DOHH2 (cell line): ENCODE measurements around the gene BOK.

Source experiments
- H3F3A ChIP-seq: fragments of 200-600 bp; sonication (generic), shearing (Covaris generic); 2 replicates; pipeline ENCODE4 v1.6.0; 2016; ENCODE audit warnings: antibody characterized with exemption, mild to moderate bottlenecking; ENCODE audit not compliant: control insufficient read depth, insufficient read depth
- H3K27ac ChIP-seq: fragments of 200-600 bp; sonication (generic); 2 replicates; pipeline ENCODE4 v1.5.1; 2014; ENCODE audit warnings: low read depth, mild to moderate bottlenecking, low read length, moderate library complexity
- H3K27me3 ChIP-seq: fragments of 200-600 bp; sonication (generic); 2 replicates; pipeline ENCODE4 v1.6.1; 2014; ENCODE audit warnings: mild to moderate bottlenecking, low read length, mixed read lengths; ENCODE audit not compliant: control insufficient read depth
- H3K36me3 ChIP-seq: fragments of 200-600 bp; sonication (generic); 2 replicates; pipeline ENCODE4 v1.6.1; 2014; ENCODE audit warnings: mild to moderate bottlenecking, low read length, moderate library complexity, mixed read lengths; ENCODE audit not compliant: control insufficient read depth
- H3K4me1 ChIP-seq: fragments of 200-600 bp; sonication (generic); 2 replicates; pipeline ENCODE4 v1.6.1; 2014; ENCODE audit warnings: mild to moderate bottlenecking, low read length, mixed read lengths; ENCODE audit not compliant: control insufficient read depth
- H3K4me2 ChIP-seq: fragments of 200-600 bp; sonication (generic); 2 replicates; pipeline ENCODE4 v1.6.0; 2014; ENCODE audit warnings: mild to moderate bottlenecking, low read length, moderate library complexity
- H3K4me3 ChIP-seq: fragments of 200-600 bp; sonication (generic); 2 replicates; pipeline ENCODE4 v1.5.1; 2014; ENCODE audit warnings: mild to moderate bottlenecking, low read length, mixed read lengths
- H3K79me2 ChIP-seq: fragments of 200-600 bp; sonication (generic); 2 replicates; pipeline ENCODE4 v1.6.1; 2014; ENCODE audit warnings: mild to moderate bottlenecking, low read length, mixed read lengths; ENCODE audit not compliant: control insufficient read depth
- H3K9me2 ChIP-seq: fragments of 200-600 bp; sonication (generic); replicated peaks from 2 replicates; pipeline ENCODE4 v1.6.1; 2014; ENCODE audit warnings: mild to moderate bottlenecking, low read length, mixed read lengths; ENCODE audit not compliant: control insufficient read depth
- H3K9me3 ChIP-seq: fragments of 200-600 bp; sonication (generic); 2 replicates; pipeline ENCODE4 v1.6.1; 2014; ENCODE audit warnings: antibody characterized with exemption, low read length, mixed read lengths; ENCODE audit not compliant: control insufficient read depth, insufficient read depth
- H4K20me1 ChIP-seq: fragments of 200-600 bp; sonication (generic); 2 replicates; pipeline ENCODE4 v1.6.0; 2014; ENCODE audit warnings: low read depth, mild to moderate bottlenecking, antibody characterized with exemption, low read length, moderate library complexity; ENCODE audit not compliant: control insufficient read depth, insufficient read depth
- EZH2phosphoT487 ChIP-seq: fragments of 200-600 bp; sonication (generic); IDR thresholded peaks from 2 replicates; pipeline ENCODE4 v1.6.1; 2017; ENCODE audit warnings: borderline replicate concordance, mild to moderate bottlenecking, antibody characterized with exemption, low read length, moderate library complexity, mixed read lengths
- TF ChIP-seq, protein P1 (sequence below): fragments of 200-600 bp; sonication (generic); IDR thresholded peaks from one replicate; pipeline ENCODE4 v1.5.1; 2014; ENCODE audit warnings: antibody characterized with exemption, mild to moderate bottlenecking, low read depth, low read length; ENCODE audit not compliant: poor library complexity, severe bottlenecking

BOK gene

DNA sequence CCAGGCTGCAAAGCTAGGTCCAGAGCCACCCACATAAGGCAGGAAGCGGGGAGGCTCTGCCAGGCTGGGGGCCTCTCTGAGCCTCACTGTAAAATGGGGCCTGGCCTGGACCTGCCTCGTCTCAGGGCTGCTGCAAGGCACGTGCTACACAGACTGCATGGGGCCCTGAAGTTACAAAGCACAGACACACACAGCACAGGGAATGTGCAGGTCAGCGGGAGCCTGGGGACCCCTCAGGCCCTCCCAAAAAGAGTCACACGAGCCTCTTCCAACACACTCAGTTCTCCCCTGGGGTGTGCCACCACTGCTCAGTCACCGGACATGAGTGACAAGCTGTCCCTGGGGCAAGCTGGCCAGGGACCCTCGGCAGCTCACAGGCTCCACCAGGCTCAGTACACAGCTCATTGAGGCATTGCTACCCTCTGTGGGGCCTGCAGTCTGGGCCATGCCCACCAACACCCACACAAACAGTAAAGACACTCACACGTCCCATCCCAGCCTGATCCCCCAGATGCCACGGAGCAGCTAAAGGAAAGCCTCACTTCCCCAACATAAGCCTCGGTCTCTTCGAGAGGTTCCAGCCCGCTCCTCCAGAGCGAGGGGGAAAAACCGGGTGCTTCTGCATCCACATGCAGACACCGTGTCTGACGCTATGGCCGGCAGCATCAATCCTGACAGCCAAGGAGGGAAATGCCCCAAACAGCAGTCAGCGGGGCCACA is 33.7 kb downstream of the BOK start:
- H3K36me3 ChIP-seq: peaks cover 31% of the 10 kb centered on the region
- no peak overlapping the region for H3K4me3 ChIP-seq
- H4K20me1 ChIP-seq: no peaks in the 10 kb centered on the region
- H3K27me3 ChIP-seq: no peaks in the 10 kb centered on the region
- H3K79me2 ChIP-seq: no peaks in the 10 kb centered on the region
- H3K27ac ChIP-seq: no peak overlapping the region
- H3K9me2 ChIP-seq: no peaks in the 10 kb centered on the region
- no peaks in the 10 kb centered on the region for H3F3A ChIP-seq
- H3K4me1 ChIP-seq: no peaks in the 10 kb centered on the region
- H3K9me3 ChIP-seq: peaks cover 14% of the 10 kb centered on the region; the same call in 1 of the 2 replicates
- TF ChIP-seq EZH2phosphoT487: no peak
- TF ChIP-seq, protein P1, sequence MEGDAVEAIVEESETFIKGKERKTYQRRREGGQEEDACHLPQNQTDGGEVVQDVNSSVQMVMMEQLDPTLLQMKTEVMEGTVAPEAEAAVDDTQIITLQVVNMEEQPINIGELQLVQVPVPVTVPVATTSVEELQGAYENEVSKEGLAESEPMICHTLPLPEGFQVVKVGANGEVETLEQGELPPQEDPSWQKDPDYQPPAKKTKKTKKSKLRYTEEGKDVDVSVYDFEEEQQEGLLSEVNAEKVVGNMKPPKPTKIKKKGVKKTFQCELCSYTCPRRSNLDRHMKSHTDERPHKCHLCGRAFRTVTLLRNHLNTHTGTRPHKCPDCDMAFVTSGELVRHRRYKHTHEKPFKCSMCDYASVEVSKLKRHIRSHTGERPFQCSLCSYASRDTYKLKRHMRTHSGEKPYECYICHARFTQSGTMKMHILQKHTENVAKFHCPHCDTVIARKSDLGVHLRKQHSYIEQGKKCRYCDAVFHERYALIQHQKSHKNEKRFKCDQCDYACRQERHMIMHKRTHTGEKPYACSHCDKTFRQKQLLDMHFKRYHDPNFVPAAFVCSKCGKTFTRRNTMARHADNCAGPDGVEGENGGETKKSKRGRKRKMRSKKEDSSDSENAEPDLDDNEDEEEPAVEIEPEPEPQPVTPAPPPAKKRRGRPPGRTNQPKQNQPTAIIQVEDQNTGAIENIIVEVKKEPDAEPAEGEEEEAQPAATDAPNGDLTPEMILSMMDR: no peak
- no peak overlapping the region for H3K4me2 ChIP-seq

DNA sequence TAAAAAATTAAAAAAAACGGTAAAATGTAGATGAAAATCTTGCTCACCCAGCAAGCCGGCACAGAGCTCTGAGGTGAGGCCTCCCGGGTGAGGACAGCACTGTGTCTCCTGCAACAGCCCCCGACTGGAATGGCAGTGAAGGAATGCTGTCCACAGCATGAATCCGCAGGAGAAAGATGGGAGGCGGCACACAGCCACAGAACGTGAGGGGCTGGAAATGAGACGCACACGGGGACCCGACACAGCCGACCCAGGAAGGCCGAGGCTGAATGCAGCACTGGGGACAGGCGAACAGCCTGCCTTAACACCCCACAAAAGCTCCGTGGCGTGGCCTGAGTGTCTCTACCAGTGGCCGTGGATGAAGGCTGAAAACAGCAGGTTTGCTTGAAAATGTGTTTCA is 34.7 kb downstream of the BOK start:
- Histone ChIP-seq H3K27me3 (no peaks in the 10 kb centered on the region), H4K20me1 (no peaks in the 10 kb centered on the region), H3F3A (peaks cover 4% of the 10 kb centered on the region; the same call in 1 of the 2 replicates), H3K4me3 (no peak overlapping the region), H3K9me3 (peaks cover 13% of the 10 kb centered on the region; the same call in 1 of the 2 replicates), H3K79me2 (no peaks in the 10 kb centered on the region), H3K4me2 (no peak overlapping the region), H3K27ac (no peak overlapping the region), H3K9me2 (no peaks in the 10 kb centered on the region), H3K4me1 (no peaks in the 10 kb centered on the region), H3K36me3 (peaks cover 33% of the 10 kb centered on the region)
- no peak for TF ChIP-seq EZH2phosphoT487
- TF ChIP-seq, protein P1: no peak

DNA sequence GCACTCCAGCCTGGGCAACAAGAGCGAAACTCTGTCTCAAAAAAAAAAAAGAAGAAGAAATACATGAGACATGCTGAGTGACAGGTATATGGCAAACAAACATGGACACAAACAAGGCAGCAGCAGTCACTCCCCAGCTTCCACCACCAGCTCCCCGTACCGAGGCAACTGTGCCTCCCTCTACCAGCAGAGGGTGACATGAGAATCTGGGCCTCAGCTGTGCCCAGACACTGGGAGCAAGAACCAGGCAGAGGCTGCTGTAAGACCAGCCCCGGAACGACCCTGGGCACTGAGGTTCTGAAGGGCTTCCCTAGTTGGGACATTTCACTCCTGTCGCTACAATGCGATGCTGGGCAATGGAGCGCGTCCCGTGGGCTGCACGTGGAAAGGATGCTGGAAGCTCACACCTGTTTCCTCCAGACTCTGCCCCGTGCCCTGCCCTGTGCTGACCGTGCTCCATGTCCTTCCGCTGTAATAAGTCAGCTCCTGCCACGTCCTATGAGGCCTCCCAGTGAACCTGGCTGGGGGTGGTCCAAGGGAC is 37.1 kb downstream of the BOK start:
- Histone ChIP-seq H3K9me2 (no peaks in the 10 kb centered on the region), H3K27me3 (no peaks in the 10 kb centered on the region), H3K4me1 (no peaks in the 10 kb centered on the region), H4K20me1 (no peaks in the 10 kb centered on the region), H3K36me3 (peaks cover 34% of the 10 kb centered on the region), H3K27ac (no peak overlapping the region), H3F3A (peaks cover 4% of the 10 kb centered on the region; the same call in 1 of the 2 replicates), H3K9me3 (peaks cover 3% of the 10 kb centered on the region; the same call in 1 of the 2 replicates), H3K79me2 (no peaks in the 10 kb centered on the region), H3K4me3 (no peak overlapping the region), H3K4me2 (no peak overlapping the region)
- no peak for TF ChIP-seq EZH2phosphoT487
- TF ChIP-seq, protein P1: no peak
